HG02852 (cell line): ENCODE results near the gene LCE7A.

Experiments
- ATAC-seq: cut with Tn5 transposase; IDR thresholded peaks from one replicate; pipeline ENCODE4 v1.9.1; 2021; ENCODE audit warnings: mild to moderate bottlenecking, moderate library complexity; ENCODE audit not compliant: unreplicated experiment

Gene LCE7A, protein sequence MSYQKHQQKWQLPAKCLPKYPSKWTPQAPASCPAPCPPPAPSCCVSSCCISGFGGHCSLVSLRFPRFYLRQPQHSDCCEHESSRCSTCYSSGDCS

GRCh38 chr1:152859696-152860095 lies at the start of gene LCE7A:
LCE7A (plus strand) TSS chr1:152859996; CDS start chr1:152860698, 702 bp downstream.
- no peak for ATAC-seq

GRCh38 chr1:152811050-152811449 lies 48.7 kb upstream of the LCE7A start:
- no peak for ATAC-seq

DNA sequence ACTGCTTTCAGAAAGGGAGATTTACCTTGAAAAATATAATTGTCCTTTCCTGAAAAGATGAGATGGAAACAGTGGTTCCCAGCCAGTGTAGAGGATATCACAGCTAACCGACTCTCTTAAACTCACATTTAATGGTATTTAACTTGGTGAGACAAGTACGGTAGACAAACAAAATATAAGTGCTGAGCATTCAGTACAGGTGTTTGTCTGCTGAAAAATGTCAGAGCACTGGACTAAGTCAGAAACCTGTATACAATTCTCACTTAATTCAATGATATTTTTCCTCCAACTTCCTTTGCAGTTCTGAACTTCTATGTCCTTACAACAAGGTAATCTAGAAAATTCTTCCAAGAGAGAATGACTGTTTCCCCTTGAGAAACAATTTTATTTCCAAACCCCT lies 48.1 kb upstream of the LCE7A start, which contains the start of gene LCE1B:
Gene LCE1B, plus strand, starts transcription at position 301 of the 400 bp plus-strand sequence. CDS start 476 bp downstream, outside the sequence.
- no peak for ATAC-seq

DNA sequence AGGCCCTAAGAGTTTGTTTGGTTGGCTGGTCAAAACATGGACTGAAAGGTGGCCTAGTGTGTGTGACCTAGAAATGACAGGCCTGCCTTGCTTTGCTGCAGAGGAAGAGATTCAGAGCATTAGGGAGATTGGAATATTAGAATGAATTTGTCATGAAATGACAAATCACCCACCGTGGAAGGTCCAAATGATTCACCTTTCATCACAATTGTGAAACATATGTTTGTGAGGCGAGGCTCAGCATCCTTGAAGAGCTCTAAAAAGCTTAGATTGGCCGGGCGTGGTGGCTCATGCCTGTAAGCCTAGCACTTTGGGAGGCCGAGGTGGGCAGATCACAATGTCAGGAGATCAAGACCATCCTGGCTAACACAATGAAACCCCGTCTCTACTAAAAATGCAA lies 42.5 kb upstream of the LCE7A start:
- no peak for ATAC-seq

DNA sequence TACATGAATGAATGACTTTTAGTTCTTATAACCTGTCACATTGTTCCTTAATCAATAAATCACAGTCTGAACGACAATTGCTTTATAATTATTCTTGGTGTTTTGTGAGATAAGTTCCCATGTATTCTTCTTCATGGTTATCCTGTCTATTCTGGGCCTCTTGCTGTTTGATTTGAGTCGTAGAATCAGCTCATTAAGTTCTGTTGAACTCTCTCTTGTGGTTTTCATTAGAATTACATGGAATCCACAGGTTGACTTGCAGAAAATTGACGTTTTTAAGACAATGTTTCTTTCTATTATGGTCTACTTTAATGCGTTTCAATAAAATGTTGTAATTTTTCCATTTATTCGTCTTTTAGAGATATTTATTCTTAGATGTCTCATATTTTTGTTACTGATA lies 36.5 kb upstream of the LCE7A start:
- ATAC-seq: no peak

- ATAC-seq: no peak
Observed at GRCh38 chr1:152824964-152825363, 34.8 kb upstream of the LCE7A start.

DNA sequence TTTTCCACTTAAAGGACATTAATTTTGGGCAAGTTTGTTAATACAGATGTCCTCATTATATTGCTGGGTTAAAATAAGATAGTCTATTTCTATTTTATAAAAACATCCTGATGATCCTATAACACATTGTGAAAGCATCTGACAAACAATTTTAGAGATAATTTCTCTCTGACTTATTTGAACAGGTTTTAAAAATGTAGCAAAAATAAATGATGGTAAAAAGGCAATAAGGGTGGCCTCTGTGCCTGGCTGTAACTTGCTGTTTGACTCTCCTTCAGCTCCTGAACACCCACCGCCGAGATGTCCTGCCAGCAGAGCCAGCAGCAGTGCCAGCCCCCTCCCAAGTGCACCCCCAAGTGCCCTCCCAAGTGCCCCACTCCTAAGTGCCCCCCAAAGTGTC lies 32.6 kb upstream of the LCE7A start, which contains the start of gene LCE1A:
Gene LCE1A, plus strand, starts transcription at position 301 of the 400 bp plus-strand sequence. Its CDS starts 0 bp downstream, at position 301.
- ATAC-seq: no peak

DNA sequence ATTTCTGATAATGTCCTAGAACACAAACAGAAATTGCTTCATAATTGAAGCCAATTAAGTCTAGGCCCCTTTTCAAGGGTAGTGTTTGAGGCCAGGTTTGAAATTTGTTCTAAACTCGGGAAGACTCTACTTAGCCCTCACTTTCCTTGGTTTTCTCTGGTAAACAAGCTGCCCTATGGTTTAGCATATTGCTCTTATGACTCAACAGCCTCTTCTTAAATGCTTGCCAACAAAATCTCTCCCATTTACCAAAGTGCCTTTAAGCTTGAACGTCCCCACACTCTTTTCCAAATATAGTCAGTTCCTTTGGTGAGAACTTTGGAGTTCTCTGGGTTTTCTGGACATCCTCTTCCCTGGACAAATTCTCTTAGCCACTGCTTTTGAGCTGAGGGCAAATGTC lies 22.9 kb upstream of the LCE7A start:
- no peak for ATAC-seq

DNA sequence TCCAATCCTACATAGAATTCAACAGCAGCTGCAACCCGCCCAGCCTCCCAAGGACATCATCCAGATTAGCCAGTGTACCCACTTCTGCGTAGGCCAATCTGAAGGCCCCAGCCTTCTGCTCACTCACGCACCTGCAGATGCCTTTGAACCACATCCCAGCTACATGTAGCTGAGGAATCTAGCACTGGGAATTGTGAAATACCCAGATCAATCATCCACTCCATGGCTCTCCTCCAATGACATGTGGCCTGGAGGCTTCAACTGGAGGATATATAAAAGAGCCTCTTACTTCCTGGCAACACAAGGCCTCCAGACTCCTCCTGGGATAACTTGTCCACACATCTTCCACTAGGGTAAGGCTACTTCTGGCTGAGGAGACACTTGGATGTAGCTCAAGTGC lies 17.2 kb upstream of the LCE7A start, which contains the start of gene LCE6A:
Gene LCE6A, plus strand, starts transcription at position 301 of the 400 bp plus-strand sequence. CDS start 665 bp downstream, outside the sequence.
- no peak for ATAC-seq

DNA sequence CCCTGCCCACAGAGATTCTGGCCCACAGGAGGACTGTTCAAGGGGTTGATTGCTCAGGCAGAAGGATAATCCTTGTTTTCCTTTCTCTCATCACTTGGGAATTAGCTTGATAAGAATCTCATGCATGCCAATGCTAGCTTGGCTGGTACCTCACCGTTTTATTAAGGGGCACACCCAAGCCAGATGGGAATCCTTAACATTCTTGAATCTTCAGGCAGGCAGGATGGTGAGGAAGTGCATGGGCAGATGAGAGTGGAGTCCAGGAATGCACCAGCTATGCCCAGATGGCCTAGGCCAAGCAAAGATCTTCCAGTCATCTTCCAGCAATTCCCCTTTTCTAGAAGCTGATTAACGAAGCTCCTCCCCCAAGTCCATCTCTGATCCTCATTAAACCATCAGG lies 4.1 kb upstream of the LCE7A start:
- no peak for ATAC-seq

DNA sequence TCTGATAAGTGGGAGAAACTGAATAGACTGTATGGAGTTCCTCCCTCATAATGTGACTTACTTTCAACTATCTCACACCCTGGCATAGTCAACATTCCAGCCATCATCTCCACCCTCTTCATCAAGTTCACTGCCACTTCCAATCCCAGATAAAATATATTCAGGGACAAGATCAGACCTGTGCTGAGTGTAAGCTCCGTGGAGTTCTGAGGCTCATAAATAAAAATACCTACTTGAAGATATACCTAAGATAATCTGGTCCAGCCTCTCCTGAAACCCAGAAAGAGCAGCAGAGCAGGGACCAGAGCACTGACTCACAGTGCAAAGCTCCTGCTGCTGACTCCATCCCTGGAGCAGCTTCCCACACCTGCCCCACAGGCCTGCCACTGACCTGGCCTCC lies 1.7 kb upstream of the LCE7A start:
- ATAC-seq: no peak

- no peak for ATAC-seq
Observed at GRCh38 chr1:152860129-152860528, 333 bp downstream of the LCE7A start.

GRCh38 chr1:152861374-152861773 lies 1.6 kb downstream of the LCE7A start:
- no peak for ATAC-seq

- no peak for ATAC-seq
Observed at GRCh38 chr1:152864443-152864842, 4.6 kb downstream of the LCE7A start.

- ATAC-seq: no peak
Observed at GRCh38 chr1:152866321-152866720, 6.5 kb downstream of the LCE7A start.

DNA sequence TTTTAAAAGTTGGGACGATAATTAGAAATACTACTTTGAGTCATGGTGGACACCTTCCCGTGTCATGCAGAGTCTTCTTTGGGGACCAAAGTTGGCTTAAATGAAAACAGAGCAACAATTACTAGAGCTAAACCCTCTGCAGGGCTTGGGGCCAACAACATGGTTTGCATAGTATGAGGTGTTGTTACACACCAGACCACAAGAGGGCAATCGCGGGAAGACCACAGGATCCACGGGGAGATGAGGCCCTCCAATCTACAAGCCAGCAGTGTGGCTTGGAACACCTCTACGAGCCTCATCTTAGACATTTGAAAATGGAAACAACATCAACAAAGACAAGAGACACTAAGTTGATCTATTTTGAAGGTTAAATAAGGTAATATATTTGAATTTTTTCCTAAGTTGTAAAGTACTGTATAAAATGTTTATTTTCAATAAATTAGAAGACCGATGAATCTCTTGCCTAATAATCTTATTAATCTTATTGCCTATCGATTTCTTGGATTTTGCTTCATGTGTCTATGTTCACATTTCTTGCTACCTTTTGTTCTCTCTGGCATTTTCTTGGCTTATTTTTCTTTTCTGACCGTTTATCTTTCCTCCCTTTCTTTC lies 10.1 kb downstream of the LCE7A start:
- ATAC-seq: peak; percentile 69

DNA sequence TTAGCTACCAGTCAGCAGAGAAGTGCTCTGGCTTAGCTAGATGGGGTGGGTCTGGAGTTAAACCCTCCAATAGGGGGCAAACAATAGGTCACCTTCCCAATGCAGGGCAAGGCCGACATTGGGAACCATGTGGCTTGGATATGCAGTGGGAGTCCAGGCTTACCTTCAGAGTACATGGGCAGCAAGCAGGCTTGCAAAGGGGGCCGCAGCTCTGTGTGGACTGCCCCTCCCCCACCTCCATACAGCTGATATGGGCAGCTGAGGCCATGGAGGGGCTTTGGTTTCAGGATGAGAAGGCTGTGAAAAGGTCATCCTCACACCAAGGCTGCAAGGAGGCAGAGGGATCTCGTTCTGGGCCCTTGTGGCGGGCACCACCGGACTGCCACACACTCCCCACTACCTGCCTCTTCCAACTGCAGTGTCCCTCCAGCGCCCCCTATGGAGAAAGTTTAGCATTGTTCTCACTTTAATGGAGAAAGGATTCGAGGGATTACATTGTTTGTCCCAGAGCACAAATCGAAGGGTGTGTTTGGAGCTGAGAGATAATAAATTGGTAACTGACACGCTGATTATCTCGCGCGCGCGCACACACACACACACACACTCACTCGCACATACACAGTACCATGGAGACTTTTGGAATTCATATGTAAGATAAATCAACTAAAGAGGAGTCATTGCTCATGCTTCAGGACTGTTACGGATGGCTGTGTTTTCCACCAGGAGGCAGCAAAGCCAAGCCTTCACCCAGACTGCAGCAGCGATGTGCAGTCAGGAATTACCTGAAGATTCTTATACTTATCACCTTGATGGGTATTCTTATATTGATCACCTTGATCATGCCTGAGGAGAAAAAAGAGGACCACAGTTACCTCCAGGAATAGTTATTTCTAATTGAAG lies 11.3 kb downstream of the LCE7A start:
- ATAC-seq: no peak

DNA sequence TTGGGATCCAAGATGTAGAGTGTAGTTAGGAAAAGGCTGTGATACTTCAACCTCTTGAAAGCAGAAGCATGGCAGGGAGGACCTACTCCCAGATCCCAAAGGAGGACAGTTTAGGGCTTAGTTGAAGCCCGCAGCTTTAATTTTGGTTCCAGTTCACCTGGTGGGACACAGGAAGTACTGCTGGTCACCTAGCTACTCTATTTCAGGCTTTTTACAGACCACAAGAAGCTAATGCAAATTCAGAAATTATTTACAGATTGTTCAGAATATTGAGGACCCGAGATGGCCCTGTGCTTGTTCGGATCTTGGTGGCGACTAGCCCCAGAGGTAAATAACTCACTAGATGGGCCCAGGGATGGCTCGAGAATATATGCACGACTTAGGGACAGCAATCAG lies 11.9 kb downstream of the LCE7A start:
- ATAC-seq: no peak

DNA sequence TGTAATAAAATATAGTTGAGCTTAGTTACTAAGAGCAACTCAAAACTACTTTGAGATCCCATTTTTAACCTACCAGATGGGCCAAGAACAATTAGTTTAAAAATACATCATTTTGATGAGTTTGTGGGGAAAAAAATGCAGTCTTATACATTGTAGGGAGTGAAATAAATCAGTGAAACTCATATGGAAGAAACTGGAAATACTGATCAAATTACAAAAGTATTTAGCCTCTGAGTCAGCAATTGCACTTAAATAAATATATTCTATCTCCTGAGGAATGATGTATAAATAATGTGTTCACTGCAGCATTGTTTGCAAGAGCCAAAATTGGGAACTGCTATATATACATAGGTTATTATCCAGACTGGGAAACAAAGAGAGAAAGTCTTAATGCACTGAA lies 13.7 kb downstream of the LCE7A start:
- no peak for ATAC-seq

DNA sequence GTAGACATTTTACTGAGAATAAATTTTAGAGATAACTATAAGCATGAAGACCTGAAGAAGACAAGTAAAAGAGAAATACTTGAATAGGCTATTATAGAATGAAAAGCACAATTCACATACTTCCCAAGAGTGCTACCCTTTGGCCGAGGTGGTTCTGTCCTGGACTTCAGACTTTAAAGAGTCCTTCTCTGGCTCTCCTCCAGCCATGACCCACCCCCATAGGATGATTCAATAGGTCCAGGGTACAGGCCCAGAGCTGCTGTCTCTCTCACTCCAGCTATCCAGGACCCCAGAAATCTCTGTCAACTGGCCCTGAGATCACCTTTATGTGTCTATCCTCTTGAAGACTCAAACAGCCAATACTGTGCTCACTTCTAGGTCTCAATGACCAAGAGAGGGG lies 17.0 kb downstream of the LCE7A start:
- no peak for ATAC-seq

GRCh38 chr1:152878042-152878441 lies 18.2 kb downstream of the LCE7A start, which contains the start of gene SMCP:
SMCP (plus strand) TSS chr1:152878322; CDS start chr1:152884423, 6,101 bp downstream.
- no peak for ATAC-seq
